SK-N-SH (cell line): ENCODE measurements around the gene AGT. TPM values are rescaled to one million over a fixed set of nuclear protein-coding genes. Genes with fewer than 3 reads are reported as not detected.

ENCODE experiments used
- CTCF ChIA-PET: fragments of 300-600, 350-600 bp; formaldehyde crosslinking; extraction: SDS; loops from one replicate; lab custom pipeline; 2021; lab: Yijun Ruan, JAX
- POLR2A ChIA-PET: fragments of 350-600 bp; sonication (Branson Sonifier 250); formaldehyde crosslinking; extraction: SDS; loops from one replicate; lab custom pipeline; 2020; ENCODE audit warnings: antibody characterized with exemption, inconsistent platforms; lab: Yijun Ruan, JAX
- DNase-seq: peaks from one replicate; pipeline ENCODE4 v3.0.0; 2012
- H2AFZ ChIP-seq: fragments of 200-600 bp; sonication (generic); 2 replicates; pipeline ENCODE4 v1.8.1; 2016; ENCODE audit warnings: antibody characterized with exemption, mild to moderate bottlenecking, low read depth
- H3F3A ChIP-seq: fragments of 200-600 bp; sonication (generic); replicated peaks from 2 replicates; pipeline ENCODE3; 2016; ENCODE audit warnings: antibody characterized with exemption, mild to moderate bottlenecking; ENCODE audit not compliant: insufficient read depth
- H3K27ac ChIP-seq, 2 experiments: fragments of 200-500 bp in 1 of 2; fragments of 200-600 bp in 1 of 2; sonication (Bioruptor generic) in 1 of 2; sonication (generic), shearing (Covaris generic) in 1 of 2; 2 replicates each; pipeline versions ENCODE4 v1.5.1 to v1.6.1; 2014 to 2016; ENCODE audit warnings: low read depth in 2 of 2, inconsistent platforms in 1 of 2, low read length in 1 of 2, mild to moderate bottlenecking in 1 of 2, mixed read lengths in 1 of 2
- H3K27me3 ChIP-seq: fragments of 200-600 bp; sonication (generic), shearing (Covaris generic); 2 replicates; pipeline ENCODE4 v1.6.1; 2016; ENCODE audit warnings: mixed run types; ENCODE audit not compliant: insufficient read depth
- H3K36me3 ChIP-seq, 2 experiments: fragments of 200-500 bp in 1 of 2; fragments of 200-600 bp in 1 of 2; sonication (Bioruptor generic) in 1 of 2; sonication (generic) in 1 of 2; replicated peaks in 1 of 2; 2 replicates each; pipeline versions ENCODE3 to v1.5.1; 2014 to 2016; ENCODE audit warnings: low read length in 1 of 2, mild to moderate bottlenecking in 1 of 2; ENCODE audit not compliant: insufficient read depth in 2 of 2, control insufficient read depth in 1 of 2
- H3K4me1 ChIP-seq, 2 experiments: fragments of 200-500 bp in 1 of 2; fragments of 200-600 bp in 1 of 2; sonication (Bioruptor generic) in 1 of 2; sonication (generic), shearing (Covaris generic) in 1 of 2; 2 replicates each; pipeline versions ENCODE4 v1.5.1 to v1.6.1; 2014 to 2016; ENCODE audit warnings: low read depth in 1 of 2, low read length in 1 of 2, mixed run types in 1 of 2; ENCODE audit not compliant: insufficient read depth in 2 of 2, control insufficient read depth in 1 of 2
- H3K4me2 ChIP-seq: fragments of 200-600 bp; sonication (generic), shearing (Covaris generic); 2 replicates; pipeline ENCODE4 v1.6.1; 2017; ENCODE audit warnings: mixed run types
- H3K4me3 ChIP-seq, 2 experiments: fragments of 200-500 bp in 1 of 2; fragments of 200-600 bp in 1 of 2; sonication (Bioruptor generic) in 1 of 2; sonication (generic), shearing (Covaris generic) in 1 of 2; 2 replicates each; pipeline versions ENCODE4 v1.5.1 to v1.8.1; 2014 to 2016; ENCODE audit warnings: low read depth in 2 of 2, inconsistent platforms in 1 of 2, low read length in 1 of 2, mild to moderate bottlenecking in 1 of 2, mixed read lengths in 1 of 2, moderate library complexity in 1 of 2
- H3K79me2 ChIP-seq: fragments of 200-600 bp; sonication (generic); 2 replicates; pipeline ENCODE4 v1.8.1; 2017; ENCODE audit warnings: mild to moderate bottlenecking; ENCODE audit not compliant: insufficient read depth
- H3K9ac ChIP-seq: fragments of 200-600 bp; sonication (generic); 2 replicates; pipeline ENCODE4 v1.6.1; 2017; ENCODE audit warnings: mixed run types
- H3K9me2 ChIP-seq: fragments of 200-600 bp; sonication (generic); 2 replicates; pipeline ENCODE4 v1.6.1; 2017; ENCODE audit warnings: mixed run types
- H3K9me3 ChIP-seq: fragments of 200-600 bp; sonication (generic); 2 replicates; pipeline ENCODE4 v1.6.1; 2017; ENCODE audit warnings: mixed run types, mild to moderate bottlenecking, moderate library complexity
- H4K20me1 ChIP-seq: fragments of 200-600 bp; sonication (generic); 2 replicates; pipeline ENCODE4 v1.6.1; 2017; ENCODE audit warnings: mild to moderate bottlenecking, mixed run types; ENCODE audit not compliant: insufficient read depth
- CHD2 ChIP-seq: fragments of 150-350 bp; IDR thresholded peaks from 2 replicates; pipeline ENCODE4 v1.6.1; 2018; ENCODE audit warnings: low read length; ENCODE audit not compliant: partially characterized antibody
- CTCF ChIP-seq: fragments of 200-600 bp; sonication (generic); IDR thresholded peaks from 2 replicates; pipeline ENCODE4 v1.6.1; 2017; ENCODE audit warnings: antibody characterized with exemption, mild to moderate bottlenecking, moderate library complexity
- FOSL2 ChIP-seq: IDR thresholded peaks from 2 replicates; pipeline ENCODE4 v1.4.0; 2012; ENCODE audit warnings: low read depth, mild to moderate bottlenecking, moderate library complexity, borderline replicate concordance
- IRF3 ChIP-seq: fragments of 150-350 bp; IDR thresholded peaks from 2 replicates; pipeline ENCODE4 v1.6.1; 2016; ENCODE audit warnings: mild to moderate bottlenecking, low read depth, low read length
- JUND ChIP-seq: IDR thresholded peaks from 2 replicates; pipeline ENCODE4 v1.4.0; 2012
- MAX ChIP-seq: IDR thresholded peaks from 2 replicates; pipeline ENCODE4 v1.4.0; 2012; ENCODE audit warnings: low read depth
- NFIC ChIP-seq: IDR thresholded peaks from 2 replicates; pipeline ENCODE4 v1.4.0; 2012; ENCODE audit warnings: borderline replicate concordance
- NRF1 ChIP-seq: IDR thresholded peaks from 2 replicates; pipeline ENCODE4 v1.6.1; 2012; ENCODE audit warnings: low read depth, mild to moderate bottlenecking, low read length
- PBX3 ChIP-seq: IDR thresholded peaks from 2 replicates; pipeline ENCODE4; 2012
- POLR2AphosphoS5 ChIP-seq: IDR thresholded peaks from 2 replicates; pipeline ENCODE4 v1.6.1; 2012; ENCODE audit warnings: low read depth, low read length
- RAD21 ChIP-seq: IDR thresholded peaks from 2 replicates; pipeline ENCODE4 v1.6.1; 2012; ENCODE audit warnings: mild to moderate bottlenecking, low read length
- RCOR1 ChIP-seq: fragments of 150-350 bp; IDR thresholded peaks from 2 replicates; pipeline ENCODE4 v1.6.1; 2017; ENCODE audit warnings: antibody characterized with exemption, low read length
- RXRA ChIP-seq: IDR thresholded peaks from 2 replicates; pipeline ENCODE4 v1.4.0; 2012; ENCODE audit warnings: low read depth, mild to moderate bottlenecking, borderline replicate concordance
- SMC3 ChIP-seq: IDR thresholded peaks from 2 replicates; pipeline ENCODE4 v1.6.1; 2012; ENCODE audit warnings: low read depth, low read length, improper control_type of control experiment
- TCF12 ChIP-seq: IDR thresholded peaks from 2 replicates; pipeline ENCODE4 v1.4.0; 2012
- TEAD4 ChIP-seq: IDR thresholded peaks from 2 replicates; pipeline ENCODE4 v1.4.0; 2012; ENCODE audit warnings: mild to moderate bottlenecking, borderline replicate concordance; ENCODE audit not compliant: insufficient read depth
- YY1 ChIP-seq: IDR thresholded peaks from 2 replicates; pipeline ENCODE4 v1.4.0; 2012; ENCODE audit warnings: low read depth, mild to moderate bottlenecking
- WGBS: methylation state at CpG from one replicate; pipeline ENCODE4 v1.1.6; 2017; ENCODE audit warnings: low lambda C conversion rate; 5-methylcytosine and 5-hydroxymethylcytosine counted together
- polyA plus RNA-seq, 3 experiments: library from polyadenylated mRNA; depleted of rRNA; stranded (reverse); fragments of >200 nt; gene quantifications; 2 replicates each; pipeline ENCODE4 v1.2.3, GENCODE V29; 2012
- TF ChIP-seq, protein P1 (sequence below): IDR thresholded peaks from 2 replicates; pipeline ENCODE4 v1.6.1; 2012; ENCODE audit warnings: mild to moderate bottlenecking, low read depth, low read length, moderate library complexity

The AGT gene
- polyA plus RNA-seq, 1 of the 3 experiments (the other 2 are of a cell fraction): 0.39 TPM

- CTCF ChIA-PET: no interaction called here
- Histone ChIP-seq H3K9ac (no peak overlapping the region), H2AFZ (no peak overlapping the region), H3K4me3 (no peak overlapping the region), H3K79me2 (no peaks in the 10 kb centered on the region), H3K27ac (no peak overlapping the region), H3K4me1 (no peaks in the 10 kb centered on the region), H3K36me3 (no peaks in the 10 kb centered on the region), H3F3A (no peaks in the 10 kb centered on the region), H3K9me2 (no peaks in the 10 kb centered on the region), H3K4me2 (no peak overlapping the region), H3K27me3 (no peaks in the 10 kb centered on the region), H4K20me1 (no peaks in the 10 kb centered on the region), H3K9me3 (no peaks in the 10 kb centered on the region)
- 63% methylated on average over 4 of the region's 4 CpGs for WGBS
- POLR2A ChIA-PET: no interaction called here
- TF ChIP-seq IRF3: no peak
- no peak for TF ChIP-seq NFIC
- no peak for TF ChIP-seq CTCF
- TF ChIP-seq JUND: no peak
- TF ChIP-seq NRF1: no peak
- no peak for TF ChIP-seq RAD21
- TF ChIP-seq, protein P1, sequence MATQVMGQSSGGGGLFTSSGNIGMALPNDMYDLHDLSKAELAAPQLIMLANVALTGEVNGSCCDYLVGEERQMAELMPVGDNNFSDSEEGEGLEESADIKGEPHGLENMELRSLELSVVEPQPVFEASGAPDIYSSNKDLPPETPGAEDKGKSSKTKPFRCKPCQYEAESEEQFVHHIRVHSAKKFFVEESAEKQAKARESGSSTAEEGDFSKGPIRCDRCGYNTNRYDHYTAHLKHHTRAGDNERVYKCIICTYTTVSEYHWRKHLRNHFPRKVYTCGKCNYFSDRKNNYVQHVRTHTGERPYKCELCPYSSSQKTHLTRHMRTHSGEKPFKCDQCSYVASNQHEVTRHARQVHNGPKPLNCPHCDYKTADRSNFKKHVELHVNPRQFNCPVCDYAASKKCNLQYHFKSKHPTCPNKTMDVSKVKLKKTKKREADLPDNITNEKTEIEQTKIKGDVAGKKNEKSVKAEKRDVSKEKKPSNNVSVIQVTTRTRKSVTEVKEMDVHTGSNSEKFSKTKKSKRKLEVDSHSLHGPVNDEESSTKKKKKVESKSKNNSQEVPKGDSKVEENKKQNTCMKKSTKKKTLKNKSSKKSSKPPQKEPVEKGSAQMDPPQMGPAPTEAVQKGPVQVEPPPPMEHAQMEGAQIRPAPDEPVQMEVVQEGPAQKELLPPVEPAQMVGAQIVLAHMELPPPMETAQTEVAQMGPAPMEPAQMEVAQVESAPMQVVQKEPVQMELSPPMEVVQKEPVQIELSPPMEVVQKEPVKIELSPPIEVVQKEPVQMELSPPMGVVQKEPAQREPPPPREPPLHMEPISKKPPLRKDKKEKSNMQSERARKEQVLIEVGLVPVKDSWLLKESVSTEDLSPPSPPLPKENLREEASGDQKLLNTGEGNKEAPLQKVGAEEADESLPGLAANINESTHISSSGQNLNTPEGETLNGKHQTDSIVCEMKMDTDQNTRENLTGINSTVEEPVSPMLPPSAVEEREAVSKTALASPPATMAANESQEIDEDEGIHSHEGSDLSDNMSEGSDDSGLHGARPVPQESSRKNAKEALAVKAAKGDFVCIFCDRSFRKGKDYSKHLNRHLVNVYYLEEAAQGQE: no peak
- TF ChIP-seq POLR2AphosphoS5: no peak
- TF ChIP-seq FOSL2: no peak
- TF ChIP-seq TCF12: no peak
- TF ChIP-seq TEAD4: no peak
- TF ChIP-seq RCOR1: no peak
- no peak for TF ChIP-seq SMC3
- no peak for TF ChIP-seq PBX3
- no peak for TF ChIP-seq CHD2
- TF ChIP-seq YY1: no peak
- no peak for TF ChIP-seq MAX
- TF ChIP-seq RXRA: no peak
- no peak for DNase-seq
Measured at GRCh38 chr1:230700132-230700531, 13.8 kb downstream of the AGT start.
